Right renal pelvis (tissue), 4 donors: ENCODE data around the gene RAB5B. TPM values are rescaled to one million over a fixed set of nuclear protein-coding genes. Genes with fewer than 3 reads are reported as not detected.
"Not testable (repeated sequence)": the region's sequence is repeated elsewhere in the genome, so short reads cannot be mapped to it uniquely, and the experiment has no call there.

ENCODE experiments used
- DNase-seq, 4 donors: peaks; one replicate each; pipeline ENCODE4 v3.0.0-alpha.2; 2013; ENCODE audit warnings: low read depth in 4 of 4, low spot score in 3 of 4, missing footprints in 1 of 4
- polyA plus RNA-seq, 4 donors: library from polyadenylated mRNA; unstranded; fragments of 120-200 nt; gene quantifications; one replicate each; pipeline ENCODE4 v1.2.1, GENCODE V29; 2013; ENCODE audit not compliant: insufficient read length in 4 of 4

The RAB5B gene
- polyA plus RNA-seq, 4 donors = 157 to 181 (median 171) TPM

GRCh38 chr12:56011509-56012090 lies 37.7 kb downstream of the RAB5B start:
- no peak for DNase-seq

DNA sequence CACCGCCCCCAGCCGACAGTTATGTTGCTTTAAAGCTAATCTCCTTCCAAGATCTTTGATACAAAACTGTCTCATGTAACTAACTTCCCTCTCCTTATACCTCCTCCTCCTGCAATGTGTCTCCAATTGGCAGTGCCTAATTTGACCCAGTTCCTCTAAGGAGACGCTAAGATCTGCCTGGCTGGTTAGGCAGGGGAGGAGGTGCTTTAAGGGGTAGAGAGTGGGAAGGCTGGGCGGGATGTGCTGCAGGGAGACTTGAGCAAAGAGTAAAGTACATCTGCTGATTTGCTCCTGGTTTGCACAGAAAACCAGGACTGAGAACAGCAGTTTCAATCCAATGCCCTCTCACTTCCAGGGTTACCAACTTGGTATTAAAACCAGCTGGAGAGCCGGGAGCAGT lies 39.6 kb downstream of the RAB5B start:
- no peak for DNase-seq

DNA sequence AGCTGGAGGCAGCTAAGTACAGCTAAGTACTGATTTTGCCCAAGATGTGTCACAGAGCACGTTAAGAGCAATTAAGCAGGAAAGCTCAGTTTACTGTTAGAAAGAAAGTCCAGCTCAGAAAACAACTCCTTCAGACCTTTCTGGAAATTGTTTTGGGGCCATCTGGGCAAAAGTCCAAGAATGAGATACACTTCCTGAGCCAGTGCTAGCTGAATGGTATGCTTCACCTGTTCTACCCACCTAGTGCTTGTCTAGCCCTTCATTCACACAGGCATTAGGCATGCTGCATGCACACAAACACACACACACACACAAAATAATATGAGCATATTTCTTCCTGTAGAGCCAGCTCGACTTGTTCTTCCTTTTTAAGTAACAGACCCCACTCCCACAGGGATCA lies 40.3 kb downstream of the RAB5B start:
- DNase-seq = peak in 1 of 4 donors; percentile 69

DNA sequence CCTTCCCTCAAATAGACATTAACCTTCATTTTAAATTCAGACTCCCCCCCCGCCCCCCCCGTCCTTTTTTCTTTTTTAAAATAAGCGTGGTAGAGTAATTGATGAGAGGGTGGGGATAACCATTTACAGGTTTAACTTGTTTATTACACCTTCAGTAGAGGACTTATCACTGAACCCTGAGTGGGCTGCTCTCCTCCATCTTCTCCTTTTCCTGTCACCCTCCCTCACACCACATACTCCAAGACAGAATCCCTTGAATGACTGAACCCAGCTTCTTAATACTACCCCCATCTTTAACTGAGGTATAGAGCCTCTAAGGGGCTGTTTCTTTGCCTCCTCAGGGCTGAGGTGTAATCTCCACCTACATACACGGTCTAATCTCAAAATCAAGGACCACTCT lies 43.3 kb downstream of the RAB5B start:
- no peak for DNase-seq

DNA sequence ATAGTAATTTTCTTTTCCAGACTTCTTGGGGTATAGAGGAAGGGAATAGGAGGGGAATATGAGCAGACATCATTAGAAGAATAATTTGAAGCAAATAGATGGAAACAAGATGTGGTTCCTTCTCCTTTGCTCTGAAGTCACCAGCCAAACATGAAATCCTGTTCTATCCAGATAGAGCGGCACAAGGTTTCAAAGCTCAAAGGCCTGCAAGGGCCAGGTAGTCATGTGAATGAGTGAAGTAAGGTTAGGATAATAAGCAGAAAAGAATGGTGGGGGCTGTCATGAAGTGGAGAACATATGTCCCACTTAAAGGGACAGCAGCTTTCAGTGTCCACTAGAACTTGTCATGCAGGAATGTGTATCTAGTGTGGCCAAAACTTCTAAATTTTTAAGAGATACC lies 44.5 kb downstream of the RAB5B start:
- DNase-seq = no peak

DNA sequence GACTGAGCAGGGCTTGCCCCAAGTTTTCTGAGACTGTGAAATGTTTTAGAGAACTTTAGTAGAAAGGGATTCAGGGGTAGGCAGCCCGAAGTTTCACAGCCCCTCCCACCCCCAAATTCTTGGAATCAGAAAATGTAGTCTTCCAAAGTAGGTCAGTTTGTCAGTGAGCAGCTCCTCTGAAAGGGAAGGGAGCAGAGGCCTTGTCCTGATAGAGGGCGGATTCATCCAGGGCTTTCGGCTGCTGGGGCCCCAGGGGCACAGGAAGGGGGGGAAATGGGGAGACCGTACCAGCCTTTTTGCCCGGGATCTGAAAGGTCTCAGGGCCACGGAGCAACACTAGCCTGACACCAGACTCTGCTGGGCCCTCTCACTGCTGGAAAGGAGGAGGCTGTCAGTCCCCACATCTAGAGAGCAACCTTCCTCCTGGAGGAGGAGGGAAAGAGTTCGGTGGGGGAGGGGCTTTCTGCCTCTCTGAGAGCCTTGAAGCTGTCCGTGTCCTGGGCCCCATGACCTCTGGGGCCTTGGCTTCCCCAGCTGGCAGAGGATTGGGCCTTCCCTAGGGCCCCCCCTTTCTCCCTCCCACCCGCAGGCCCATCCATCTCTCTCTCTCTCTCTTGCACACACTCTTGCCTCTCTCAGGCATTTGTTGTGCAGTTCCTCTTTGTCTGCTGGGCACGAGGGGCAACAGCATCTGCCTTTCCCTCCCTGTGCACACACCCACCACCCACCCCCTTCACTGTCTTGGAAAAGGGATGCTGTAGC lies 46.7 kb downstream of the RAB5B start, which contains the start of gene IKZF4:
Gene IKZF4 (plus strand): TSS at position 621 of the 762 bp plus-strand sequence. CDS start 451 bp downstream, outside the sequence.
- DNase-seq = peak in 2 of 4 donors; percentile 76 to 77

DNA sequence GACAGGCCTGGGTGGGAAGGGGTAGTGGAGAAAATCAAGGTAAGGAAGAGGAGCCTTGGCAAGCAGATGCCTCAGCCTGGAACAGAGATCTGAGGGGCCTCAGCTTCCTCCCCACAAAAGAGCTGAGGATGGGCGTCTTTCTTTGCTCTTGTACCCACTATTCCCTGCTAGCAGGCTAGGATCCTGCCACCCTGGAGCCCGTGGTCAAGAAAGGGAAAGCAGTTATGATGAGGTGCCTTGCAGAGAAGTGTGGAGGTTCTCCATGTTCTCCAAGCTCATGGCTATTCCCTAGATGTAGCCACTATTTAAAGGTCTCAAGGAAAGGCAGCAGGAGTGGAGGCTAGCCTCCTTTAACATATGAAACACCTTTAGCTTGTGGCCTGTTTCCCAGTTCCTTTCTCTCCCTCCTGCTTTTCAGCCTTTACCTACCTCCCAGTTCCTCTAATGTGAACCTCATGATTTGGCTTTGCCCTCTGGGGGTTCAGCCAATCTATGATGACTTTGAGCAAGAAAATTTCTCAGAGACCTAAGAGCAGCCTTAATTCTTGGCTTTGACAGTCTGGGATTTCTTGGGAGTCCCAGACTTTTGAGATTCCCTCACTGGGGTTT lies 48.1 kb downstream of the RAB5B start:
- no peak for DNase-seq

DNA sequence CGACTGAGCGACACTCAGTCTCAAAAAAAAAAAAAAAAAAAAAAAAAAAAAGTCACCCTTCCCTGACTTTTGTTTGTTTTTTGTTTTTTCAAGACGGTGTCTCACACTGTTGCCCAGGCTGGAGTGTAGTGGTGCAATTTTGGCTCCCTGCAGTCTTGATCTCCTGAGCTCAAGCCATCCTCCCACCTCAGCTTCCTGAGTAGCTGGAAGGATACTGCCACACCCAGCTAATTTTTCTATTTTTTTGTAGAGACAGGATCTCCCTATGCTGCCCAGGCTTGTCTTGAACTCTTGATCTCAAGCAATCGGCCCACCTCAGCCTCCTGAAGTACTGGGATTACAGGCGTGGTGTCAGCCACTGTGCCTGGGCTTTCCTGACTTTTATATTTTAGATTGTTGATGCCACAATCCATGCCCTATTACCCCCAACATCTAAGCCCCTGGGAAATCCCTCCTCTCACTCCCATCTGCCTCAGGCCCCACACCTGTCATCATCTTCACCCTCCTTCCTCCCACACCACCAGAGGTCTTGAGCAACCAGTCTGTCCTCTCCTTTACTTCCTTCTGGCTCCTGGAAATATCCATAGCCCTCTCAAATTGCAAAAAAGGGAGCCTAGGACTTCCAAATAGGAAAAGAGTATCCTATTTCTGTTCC lies 54.8 kb downstream of the RAB5B start:
- no peak for DNase-seq

DNA sequence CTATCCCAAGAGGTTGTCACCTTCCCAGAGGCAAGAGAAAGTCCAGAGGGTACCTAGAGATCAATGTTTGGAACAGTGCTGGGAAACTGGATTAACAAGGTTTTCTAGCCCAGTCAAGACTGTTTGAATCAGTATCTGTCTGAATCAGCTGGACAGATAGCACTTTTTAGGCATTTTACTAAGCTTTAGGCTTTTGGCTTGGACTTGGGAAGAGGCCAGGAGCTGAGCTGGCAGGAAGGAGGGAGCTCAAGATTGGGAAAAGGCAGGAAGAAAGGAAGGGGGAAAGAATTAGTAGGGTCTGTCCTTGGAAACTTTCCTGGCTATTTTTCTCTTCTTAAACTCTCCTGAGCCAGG lies 55.3 kb downstream of the RAB5B start:
- no peak for DNase-seq

DNA sequence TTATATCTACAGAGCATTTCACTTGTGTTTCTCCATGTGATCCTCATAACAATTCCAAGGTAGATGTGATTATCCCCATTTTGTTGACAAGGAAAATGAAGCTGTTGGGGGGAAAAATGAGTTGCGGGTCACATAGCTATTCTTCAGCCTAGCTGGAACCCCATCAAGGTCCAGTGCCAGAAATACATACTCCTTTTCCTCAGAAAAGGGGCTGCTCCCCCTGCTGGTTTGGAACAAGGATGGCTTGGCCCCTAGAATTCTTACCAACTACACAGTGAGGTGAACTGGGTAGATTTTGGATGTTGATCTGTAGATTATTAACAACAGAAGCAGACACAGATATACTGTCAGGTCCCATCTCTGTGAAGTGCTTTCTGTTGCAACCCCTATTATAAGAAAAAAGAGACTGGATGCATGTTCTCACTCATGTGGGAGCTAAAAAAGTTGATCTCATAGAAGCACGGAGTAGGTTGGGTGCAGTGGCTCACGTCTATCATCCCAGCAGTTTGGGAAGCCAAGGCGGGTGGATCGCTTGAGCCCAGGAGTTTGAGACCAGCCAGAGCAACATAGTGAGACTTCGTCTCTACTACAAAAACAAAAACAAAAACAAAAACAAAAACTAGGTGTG lies 55.9 kb downstream of the RAB5B start:
- peak in 1 of 4 donors; percentile 42 for DNase-seq

DNA sequence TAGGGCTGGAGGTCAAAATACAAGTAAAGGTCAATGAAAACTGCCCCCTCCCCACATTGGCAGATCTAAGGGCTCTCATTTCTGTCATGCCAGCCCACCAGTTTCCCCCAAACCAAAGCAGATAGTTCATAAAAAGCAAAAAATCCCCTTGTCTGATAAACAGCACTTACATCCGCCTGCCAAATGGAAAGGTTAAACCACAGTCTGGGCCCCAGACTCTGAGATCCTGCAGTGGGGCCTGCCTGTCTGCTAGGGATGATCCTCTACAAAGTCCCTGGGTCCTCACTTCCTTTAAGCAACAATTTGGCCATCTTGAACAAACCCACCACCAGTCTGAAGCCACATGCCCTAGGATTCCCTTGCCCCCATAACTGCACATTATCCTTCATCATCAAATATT lies 58.1 kb downstream of the RAB5B start:
- DNase-seq = no peak

DNA sequence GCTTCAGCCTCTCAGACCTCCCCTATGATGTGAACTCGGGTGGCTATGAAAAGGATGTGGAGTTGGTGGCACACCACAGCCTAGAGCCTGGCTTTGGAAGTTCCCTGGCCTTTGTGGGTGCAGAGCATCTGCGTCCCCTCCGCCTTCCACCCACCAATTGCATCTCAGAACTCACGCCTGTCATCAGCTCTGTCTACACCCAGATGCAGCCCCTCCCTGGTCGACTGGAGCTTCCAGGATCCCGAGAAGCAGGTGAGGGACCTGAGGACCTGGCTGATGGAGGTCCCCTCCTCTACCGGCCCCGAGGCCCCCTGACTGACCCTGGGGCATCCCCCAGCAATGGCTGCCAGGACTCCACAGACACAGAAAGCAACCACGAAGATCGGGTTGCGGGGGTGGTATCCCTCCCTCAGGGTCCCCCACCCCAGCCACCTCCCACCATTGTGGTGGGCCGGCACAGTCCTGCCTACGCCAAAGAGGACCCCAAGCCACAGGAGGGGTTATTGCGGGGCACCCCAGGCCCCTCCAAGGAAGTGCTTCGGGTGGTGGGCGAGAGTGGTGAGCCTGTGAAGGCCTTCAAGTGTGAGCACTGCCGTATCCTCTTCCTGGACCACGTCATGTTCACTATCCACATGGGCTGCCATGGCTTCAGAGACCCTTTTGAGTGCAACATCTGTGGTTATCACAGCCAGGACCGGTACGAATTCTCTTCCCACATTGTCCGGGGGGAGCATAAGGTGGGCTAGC lies 60.9 kb downstream of the RAB5B start:
- DNase-seq = no peak

DNA sequence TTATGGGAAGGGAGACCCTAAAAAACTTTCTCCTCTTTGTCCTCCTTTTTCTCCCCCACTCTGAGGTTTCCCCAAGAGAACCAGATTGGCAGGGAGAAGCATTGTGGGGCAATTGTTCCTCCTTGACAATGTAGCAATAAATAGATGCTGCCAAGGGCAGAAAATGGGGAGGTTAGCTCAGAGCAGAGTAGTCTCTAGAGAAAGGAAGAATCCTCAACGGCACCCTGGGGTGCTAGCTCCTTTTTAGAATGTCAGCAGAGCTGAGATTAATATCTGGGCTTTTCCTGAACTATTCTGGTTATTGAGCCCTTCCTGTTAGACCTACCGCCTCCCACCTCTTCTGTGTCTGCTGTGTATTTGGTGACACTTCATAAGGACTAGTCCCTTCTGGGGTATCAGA lies 63.3 kb downstream of the RAB5B start:
- no peak for DNase-seq

- DNase-seq = no peak
Observed at GRCh38 chr12:56038022-56038655, 64.3 kb downstream of the RAB5B start.

DNA sequence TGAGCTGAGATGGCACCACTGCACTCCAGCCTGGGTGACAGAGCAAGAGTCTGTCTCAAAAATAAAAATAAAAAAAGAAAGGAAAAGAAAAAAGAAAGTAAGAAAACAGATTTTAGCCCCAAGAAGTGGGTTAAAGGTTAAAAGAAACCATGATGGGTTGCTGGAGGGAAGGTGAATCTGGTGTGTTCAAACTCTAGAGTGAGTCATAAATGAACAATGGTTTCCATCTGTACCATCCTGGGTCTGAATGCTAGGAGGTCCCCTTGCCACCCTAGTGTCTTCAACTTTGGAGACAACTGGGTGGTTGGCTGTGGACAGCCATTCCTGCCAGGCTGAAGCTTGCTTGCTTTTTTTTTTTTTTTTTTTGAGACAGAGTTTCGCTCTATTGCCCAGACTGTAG lies 66.3 kb downstream of the RAB5B start:
- DNase-seq = no peak

DNA sequence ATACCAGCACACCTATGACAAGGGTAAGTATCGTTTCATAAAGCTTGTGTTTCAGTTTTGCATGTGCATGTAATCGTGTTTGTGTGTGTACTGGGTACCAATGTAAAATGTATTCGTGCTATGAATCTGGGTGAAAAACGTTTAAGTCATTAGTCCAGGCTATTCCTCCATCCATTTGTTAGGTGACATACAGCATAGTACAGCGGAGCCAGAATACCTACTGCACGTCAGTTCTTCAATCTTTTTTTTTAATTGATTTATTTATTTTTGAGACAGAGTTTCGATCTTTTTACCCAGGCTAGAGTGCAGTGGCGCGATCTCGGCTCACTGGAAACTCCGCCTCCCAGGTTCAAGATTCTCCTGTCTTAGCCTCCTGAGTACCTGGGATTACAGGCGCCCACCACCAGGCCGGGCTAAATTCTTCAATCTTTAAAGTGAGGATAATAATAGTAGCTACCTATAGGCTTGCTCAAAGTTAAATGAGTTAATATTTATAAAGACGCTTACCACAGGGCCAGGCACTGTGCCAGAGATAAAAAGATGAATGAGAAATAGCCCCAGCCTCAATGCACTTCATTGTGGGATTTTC lies 67.2 kb downstream of the RAB5B start:
- no peak for DNase-seq

- DNase-seq = peak; percentile 98 to 99 (median 99)
Observed at GRCh38 chr12:56041552-56042429, 67.9 kb downstream of the RAB5B start, which contains the start of gene RPS26. Gene RPS26 (plus strand): TSS chr12:56041918. CDS start chr12:56042167, 249 bp downstream.

DNA sequence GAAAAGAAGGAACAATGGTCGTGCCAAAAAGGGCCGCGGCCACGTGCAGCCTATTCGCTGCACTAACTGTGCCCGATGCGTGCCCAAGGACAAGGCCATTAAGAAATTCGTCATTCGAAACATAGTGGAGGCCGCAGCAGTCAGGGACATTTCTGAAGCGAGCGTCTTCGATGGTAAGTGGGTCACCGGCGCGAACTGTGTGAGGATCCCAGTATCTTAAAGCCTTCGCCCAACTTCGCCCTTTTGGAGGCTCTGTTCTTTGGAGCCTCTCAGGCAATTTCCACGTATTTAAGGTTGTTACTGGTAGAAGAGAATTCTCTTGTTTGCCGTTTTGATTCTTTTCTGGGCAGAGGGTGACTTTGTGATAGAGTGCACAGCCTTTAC lies 68.5 kb downstream of the RAB5B start:
- DNase-seq = not testable (repeated sequence)
